CD4-positive, alpha-beta T cell treated with Interleukin-6 at 100 ng/mL for 8 hours (primary cell): ENCODE measurements around the gene ZCCHC9.

Experiments
- DNase-seq: peaks from one replicate; pipeline ENCODE4 v3.0.0-alpha.2; 2020; ENCODE audit warnings: mixed read lengths, low spot score

Gene ZCCHC9

DNA sequence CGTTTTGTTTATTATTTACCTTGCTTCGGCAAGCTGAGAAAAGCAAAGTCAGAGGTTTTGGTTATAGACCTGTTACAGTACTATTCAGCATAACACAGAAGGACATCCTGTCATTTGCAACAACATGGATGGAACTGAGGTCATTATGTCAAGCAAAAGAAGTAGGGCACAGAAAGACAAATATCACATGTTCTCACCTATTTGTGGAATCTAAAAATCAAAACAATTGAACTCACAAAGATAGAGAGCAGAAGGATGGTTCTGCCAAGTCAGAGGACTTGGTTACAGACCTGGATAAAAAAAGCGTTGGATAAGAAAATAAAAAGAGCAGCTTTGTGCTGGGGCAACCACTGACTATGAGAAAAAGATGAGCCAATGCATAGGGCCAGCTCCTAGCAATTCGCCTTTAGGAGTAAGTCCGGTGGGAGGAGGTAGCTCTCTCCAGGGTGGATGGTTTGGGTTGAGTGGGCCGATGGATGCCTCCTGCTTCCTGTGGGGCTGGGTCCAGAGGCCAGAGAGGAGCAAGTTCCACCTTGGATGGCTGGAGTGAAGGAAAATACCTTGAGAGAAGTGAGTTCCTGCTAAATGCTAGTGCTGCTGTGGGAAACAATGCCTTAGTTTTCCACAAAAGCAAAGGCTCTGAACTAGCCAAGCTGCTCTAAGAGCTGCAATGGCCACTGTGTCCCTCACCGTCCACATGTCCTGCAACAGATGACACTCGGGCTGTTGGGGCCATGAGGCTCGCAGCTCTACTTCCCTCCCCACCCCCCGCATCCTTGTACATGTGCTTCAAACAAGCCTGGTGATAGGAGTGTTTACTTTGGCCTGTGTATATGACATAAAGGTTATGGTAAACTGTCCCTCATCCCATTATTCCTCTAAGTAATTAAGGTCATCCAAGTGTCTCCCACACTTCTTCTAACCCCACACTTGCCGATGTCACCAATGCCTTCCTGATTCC, 54.2 kb downstream of the ZCCHC9 start:
- DNase-seq: no peak

DNA sequence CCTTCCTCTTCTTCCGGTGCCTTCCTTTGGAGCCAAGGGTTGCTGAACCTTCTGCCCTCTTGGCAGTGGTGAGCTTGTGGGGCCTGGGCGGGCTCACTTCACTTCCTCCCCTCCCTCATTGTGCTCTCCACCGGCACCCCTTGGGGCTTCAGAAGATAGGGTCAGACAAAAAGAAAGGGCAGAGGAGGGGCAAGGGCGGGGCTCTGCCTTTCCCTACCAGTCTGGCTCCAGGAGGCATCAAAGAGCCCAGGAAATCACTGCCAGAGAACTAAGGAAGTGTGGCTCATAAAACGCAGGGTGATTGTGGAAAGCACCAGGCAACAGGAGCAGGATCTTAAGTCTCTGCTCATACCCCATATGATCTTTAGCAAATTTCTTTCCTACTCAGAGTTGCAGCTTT, 57.7 kb downstream of the ZCCHC9 start:
- no peak for DNase-seq

DNA sequence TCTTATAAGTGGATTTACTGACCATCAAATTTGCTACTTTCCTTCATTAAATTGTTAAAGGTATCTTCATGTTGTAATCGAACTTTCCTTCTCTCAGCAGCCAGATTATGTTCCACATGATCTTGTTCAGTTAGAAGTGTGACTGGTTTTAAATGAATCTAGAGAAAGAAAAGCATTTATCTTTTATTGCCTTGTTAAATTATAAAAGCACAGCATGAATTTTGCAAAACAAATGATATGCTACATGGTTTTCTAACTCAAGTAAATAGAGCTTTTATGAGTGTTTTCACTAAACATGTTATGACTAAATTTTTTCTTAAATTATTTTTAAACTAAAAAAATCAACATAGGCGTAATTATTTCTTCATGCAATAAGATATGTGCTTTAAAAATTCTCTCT, 58.5 kb downstream of the ZCCHC9 start:
- no peak for DNase-seq

DNA sequence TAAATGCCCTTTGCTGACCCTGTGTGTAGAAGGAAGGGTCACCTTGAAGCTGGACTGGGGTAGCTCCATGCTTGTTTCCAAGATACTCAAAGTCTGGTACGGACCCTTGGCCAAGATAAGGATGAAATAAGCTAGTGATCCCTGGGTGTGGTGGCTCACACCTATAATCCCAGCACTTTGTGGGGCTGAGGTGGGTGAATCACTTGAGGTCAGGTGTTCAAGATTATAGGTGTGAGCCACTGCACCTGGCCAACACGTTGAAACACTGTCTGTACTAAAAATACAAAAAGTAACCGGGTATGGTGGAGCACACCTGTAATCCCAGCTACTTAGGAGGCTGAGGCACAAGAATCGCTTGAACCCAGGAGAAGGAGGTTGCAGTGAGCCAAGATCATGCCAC, 59.3 kb downstream of the ZCCHC9 start:
- no peak for DNase-seq

DNA sequence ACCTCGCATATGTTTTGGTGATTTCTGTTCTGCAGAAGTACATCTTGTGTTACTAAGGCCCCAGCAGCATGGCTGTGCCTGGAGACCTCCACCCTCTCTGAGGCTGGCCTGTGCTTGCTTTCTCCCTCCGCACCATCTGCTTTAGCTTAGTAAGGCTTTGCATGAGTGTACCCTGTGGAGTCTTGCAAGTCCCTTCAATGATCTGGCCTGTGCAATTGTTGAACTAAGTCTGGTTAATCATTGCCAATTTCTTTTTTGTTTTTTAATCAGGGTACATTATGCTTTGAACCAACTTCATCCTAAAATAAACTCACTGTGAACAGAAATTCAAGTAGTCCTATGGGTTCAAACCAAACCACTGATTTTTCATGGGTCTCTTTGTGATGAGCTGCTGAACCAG, 60.2 kb downstream of the ZCCHC9 start:
- DNase-seq: no peak
